Suprapubic skin (tissue), 4 donors: Measurements from ENCODE around the gene UNC93B1. TPM values are rescaled to one million over a fixed set of nuclear protein-coding genes. Genes with fewer than 3 reads are reported as not detected.

Experiments
- DNase-seq, 2 donors: peaks; one replicate each; pipeline ENCODE4 v3.0.0-alpha.2; 2019; ENCODE audit warnings: low spot score in 2 of 2
- H3K27ac ChIP-seq: fragments of 200-600 bp; sonication (generic); one replicate; pipeline ENCODE4 v1.5.1; 2019
- H3K27me3 ChIP-seq: fragments of 200-600 bp; sonication (generic); one replicate; pipeline ENCODE4 v1.5.1; 2019
- H3K36me3 ChIP-seq: fragments of 200-600 bp; sonication (generic); one replicate; pipeline ENCODE4 v1.5.1; 2019
- H3K4me1 ChIP-seq: fragments of 200-600 bp; sonication (generic); one replicate; pipeline ENCODE4 v1.5.1; 2019
- H3K4me3 ChIP-seq: fragments of 200-600 bp; sonication (generic); one replicate; pipeline ENCODE4 v1.5.1; 2019; ENCODE audit warnings: mild to moderate bottlenecking
- H3K9me3 ChIP-seq: fragments of 200-600 bp; sonication (generic); one replicate; pipeline ENCODE4 v1.5.1; 2019
- EP300 ChIP-seq: sonication (generic); formaldehyde crosslinking; IDR thresholded peaks from one replicate; pipeline ENCODE4 v1.6.1; 2017; ENCODE audit warnings: antibody characterized with exemption
- POLR2A ChIP-seq, 2 donors: fragments of 450-650 bp; IDR thresholded peaks; one replicate each; pipeline ENCODE4 v1.6.1; 2017; ENCODE audit warnings: antibody characterized with exemption in 2 of 2, mild to moderate bottlenecking in 2 of 2, moderate library complexity in 2 of 2
- POLR2AphosphoS5 ChIP-seq, 3 donors: sonication (generic); formaldehyde crosslinking; IDR thresholded peaks; one replicate each; pipeline ENCODE4 v1.6.1; 2017; ENCODE audit warnings: antibody characterized with exemption in 3 of 3
- WGBS: methylation state at CpG from one replicate; pipeline ENCODE4 v1.1.5; 2018; 5-methylcytosine and 5-hydroxymethylcytosine counted together
- total RNA-seq, 4 donors: library from RNA; depleted of rRNA; stranded (reverse); fragments of >200 nt; gene quantifications; one replicate each; pipeline ENCODE4 v1.1.0, GENCODE V29; 2016
- TF ChIP-seq, protein P1 (sequence below), 2 donors: fragments of 200-600 bp in 1 of 2; fragments of 450-650 bp in 1 of 2; sonication (generic) in 1 of 2; IDR thresholded peaks; one replicate each; pipeline ENCODE4 v1.5.1; 2016 to 2019; ENCODE audit warnings: antibody characterized with exemption in 2 of 2, mild to moderate bottlenecking in 1 of 2, moderate library complexity in 1 of 2

UNC93B1 gene
- total RNA-seq, 4 donors from 2014 or later, result 22.7 to 34.3 (median 28.1) TPM

DNA sequence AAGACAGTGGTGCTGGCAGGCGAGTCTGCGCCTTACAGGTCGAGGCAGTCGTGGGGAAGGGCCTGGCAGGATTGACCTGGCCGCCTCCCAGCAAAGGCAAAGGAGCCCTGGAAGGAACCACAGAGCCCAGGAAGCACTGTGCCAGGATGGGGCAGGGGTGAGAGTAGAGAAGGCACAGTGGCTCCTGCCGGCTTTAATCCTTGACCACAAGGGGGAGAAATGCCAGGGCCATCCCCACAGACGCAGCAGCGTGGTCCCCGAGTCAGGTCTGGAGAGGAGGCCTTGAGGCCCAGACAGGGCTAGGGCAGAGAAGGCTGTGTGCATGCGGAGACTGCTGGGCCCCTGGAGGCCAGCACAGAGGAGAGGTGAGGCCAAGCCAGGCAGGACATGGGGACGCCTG is 16.7 kb upstream of the UNC93B1 start:
- TF ChIP-seq POLR2AphosphoS5 (IDR thresholded peaks at IDR 0.05) (no peak), POLR2A (IDR thresholded peaks at IDR 0.05) (no peak), EP300 (no peak)
- TF ChIP-seq, protein P1, sequence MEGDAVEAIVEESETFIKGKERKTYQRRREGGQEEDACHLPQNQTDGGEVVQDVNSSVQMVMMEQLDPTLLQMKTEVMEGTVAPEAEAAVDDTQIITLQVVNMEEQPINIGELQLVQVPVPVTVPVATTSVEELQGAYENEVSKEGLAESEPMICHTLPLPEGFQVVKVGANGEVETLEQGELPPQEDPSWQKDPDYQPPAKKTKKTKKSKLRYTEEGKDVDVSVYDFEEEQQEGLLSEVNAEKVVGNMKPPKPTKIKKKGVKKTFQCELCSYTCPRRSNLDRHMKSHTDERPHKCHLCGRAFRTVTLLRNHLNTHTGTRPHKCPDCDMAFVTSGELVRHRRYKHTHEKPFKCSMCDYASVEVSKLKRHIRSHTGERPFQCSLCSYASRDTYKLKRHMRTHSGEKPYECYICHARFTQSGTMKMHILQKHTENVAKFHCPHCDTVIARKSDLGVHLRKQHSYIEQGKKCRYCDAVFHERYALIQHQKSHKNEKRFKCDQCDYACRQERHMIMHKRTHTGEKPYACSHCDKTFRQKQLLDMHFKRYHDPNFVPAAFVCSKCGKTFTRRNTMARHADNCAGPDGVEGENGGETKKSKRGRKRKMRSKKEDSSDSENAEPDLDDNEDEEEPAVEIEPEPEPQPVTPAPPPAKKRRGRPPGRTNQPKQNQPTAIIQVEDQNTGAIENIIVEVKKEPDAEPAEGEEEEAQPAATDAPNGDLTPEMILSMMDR (IDR thresholded peaks at IDR 0.05), result no peak
- no peak overlapping the region for H3K4me3 ChIP-seq

DNA sequence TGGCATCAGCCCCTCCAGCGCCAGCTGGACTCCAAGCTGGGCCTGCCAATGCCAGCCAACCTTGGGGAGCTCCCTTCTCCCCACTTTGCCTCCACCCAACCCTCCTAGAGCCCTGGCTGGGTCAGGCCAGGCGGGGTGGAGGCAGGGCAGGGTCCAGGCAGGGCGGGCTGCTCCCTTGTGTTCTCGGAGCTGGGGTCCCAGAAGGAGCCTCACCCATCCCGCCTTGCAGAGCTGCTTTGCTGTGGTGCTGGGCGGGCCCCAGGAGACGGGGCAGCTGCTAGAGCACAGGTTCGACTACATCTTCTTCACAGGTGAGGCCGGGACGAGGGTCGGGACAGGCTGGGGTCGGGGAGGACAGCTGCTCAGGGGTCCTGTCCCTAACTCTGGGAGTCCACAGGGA is 15.6 kb upstream of the UNC93B1 start:
- Histone ChIP-seq H3K27me3 (no peaks in the 10 kb centered on the region), H3K9me3 (no peaks in the 10 kb centered on the region), H3K4me3 (no peak overlapping the region), H3K36me3 (peaks cover 4% of the 10 kb centered on the region), H3K27ac (no peak overlapping the region), H3K4me1 (peaks cover 25% of the 10 kb centered on the region)
- DNase-seq, result no peak
- 92% methylated on average over 7 of the region's 12 CpGs for WGBS
- TF ChIP-seq EP300 (no peak), POLR2A (IDR thresholded peaks at IDR 0.05) (no peak), POLR2AphosphoS5 (IDR thresholded peaks at IDR 0.05) (no peak)
- TF ChIP-seq, protein P1 (IDR thresholded peaks at IDR 0.05), result no peak

More for the DNA sequence above, 16.7 kb upstream of the UNC93B1 start:
- Histone ChIP-seq H3K36me3 (peaks cover 13% of the 10 kb centered on the region), H3K9me3 (no peaks in the 10 kb centered on the region), H3K27me3 (no peaks in the 10 kb centered on the region), H3K27ac (no peak overlapping the region), H3K4me1 (peaks cover 18% of the 10 kb centered on the region)
- DNase-seq, result no peak
- 43% methylated on average over 11 of the region's 11 CpGs for WGBS

DNA sequence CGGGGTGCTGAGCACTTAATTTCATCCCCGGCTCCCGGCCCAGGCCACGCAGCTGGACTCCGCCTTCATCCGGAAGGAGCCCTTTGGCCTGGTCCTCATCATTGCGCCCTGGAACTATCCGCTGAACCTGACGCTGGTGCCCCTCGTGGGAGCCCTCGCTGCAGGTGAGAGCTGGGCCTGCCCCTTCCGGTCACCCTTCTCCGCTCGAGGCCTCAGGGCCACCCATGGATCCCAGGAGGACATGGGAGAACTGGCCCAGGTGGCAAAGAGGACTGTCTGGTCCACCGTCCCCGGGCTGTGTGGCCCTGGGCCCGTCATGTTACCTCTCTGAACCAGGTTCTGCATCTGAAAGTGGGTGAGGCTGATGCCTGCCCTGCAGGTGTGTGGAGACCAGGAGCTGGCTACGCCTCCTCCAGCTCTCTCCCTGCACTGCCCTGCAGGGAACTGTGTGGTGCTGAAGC is 14.9 kb upstream of the UNC93B1 start:
- Histone ChIP-seq H3K4me1 (peaks cover 32% of the 10 kb centered on the region), H3K36me3 (peaks cover 4% of the 10 kb centered on the region), H3K9me3 (no peaks in the 10 kb centered on the region), H3K27ac (no peak overlapping the region), H3K4me3 (no peak overlapping the region), H3K27me3 (no peaks in the 10 kb centered on the region)
- DNase-seq, result no peak
- 90% methylated on average over 2 of the region's 18 CpGs for WGBS
- TF ChIP-seq POLR2AphosphoS5 (IDR thresholded peaks at IDR 0.05) (no peak), EP300 (no peak), POLR2A (IDR thresholded peaks at IDR 0.05) (no peak)
- TF ChIP-seq, protein P1 (IDR thresholded peaks at IDR 0.05), result no peak

DNA sequence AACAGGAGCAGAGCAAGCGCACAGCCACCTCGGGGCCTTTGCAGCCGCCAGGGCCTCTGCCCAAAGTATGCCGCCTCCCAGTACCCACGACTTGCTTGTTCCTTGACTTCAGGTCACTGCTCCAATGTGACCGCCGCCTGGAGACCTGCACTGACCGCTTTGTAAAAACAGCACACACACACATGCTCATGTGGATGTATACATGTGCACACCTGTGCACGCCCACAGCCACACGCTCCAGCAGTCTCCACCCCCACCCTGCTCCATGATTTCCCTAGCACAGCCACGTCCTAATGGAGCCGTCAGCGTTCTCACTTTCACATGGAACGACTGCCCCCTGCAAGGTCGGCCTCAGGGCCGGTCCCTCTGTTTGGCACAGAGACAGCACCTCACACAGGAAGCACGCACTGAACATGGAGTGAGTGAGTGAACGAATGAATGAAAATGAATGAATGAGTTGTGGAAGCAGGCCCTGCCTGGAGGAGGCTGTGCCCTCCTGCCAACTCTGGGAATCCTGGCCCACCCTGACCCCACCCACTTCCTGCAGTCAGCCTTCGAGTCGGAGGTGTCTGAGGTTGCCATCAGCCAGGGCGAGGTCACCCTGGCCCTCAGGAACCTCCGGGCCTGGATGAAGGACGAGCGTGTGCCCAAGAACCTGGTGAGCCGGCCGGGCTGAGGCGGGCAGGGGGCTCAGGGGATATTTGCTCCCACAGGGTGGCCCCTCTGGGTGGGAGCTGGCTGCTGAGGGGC is 14.3 kb upstream of the UNC93B1 start:
- peaks cover 38% of the 10 kb centered on the region for H3K4me1 ChIP-seq
- no peak overlapping the region for H3K4me3 ChIP-seq
- H3K27ac ChIP-seq, result no peak overlapping the region
- WGBS, result 74% methylated on average over 18 of the region's 27 CpGs
- no peaks in the 10 kb centered on the region for H3K36me3 ChIP-seq
- DNase-seq, result no peak
- H3K27me3 ChIP-seq, result no peaks in the 10 kb centered on the region
- no peaks in the 10 kb centered on the region for H3K9me3 ChIP-seq
- TF ChIP-seq EP300, result no peak
- no peak for TF ChIP-seq POLR2AphosphoS5 (IDR thresholded peaks at IDR 0.05)
- TF ChIP-seq, protein P1 (IDR thresholded peaks at IDR 0.05), result no peak
- no peak for TF ChIP-seq POLR2A (IDR thresholded peaks at IDR 0.05)

DNA sequence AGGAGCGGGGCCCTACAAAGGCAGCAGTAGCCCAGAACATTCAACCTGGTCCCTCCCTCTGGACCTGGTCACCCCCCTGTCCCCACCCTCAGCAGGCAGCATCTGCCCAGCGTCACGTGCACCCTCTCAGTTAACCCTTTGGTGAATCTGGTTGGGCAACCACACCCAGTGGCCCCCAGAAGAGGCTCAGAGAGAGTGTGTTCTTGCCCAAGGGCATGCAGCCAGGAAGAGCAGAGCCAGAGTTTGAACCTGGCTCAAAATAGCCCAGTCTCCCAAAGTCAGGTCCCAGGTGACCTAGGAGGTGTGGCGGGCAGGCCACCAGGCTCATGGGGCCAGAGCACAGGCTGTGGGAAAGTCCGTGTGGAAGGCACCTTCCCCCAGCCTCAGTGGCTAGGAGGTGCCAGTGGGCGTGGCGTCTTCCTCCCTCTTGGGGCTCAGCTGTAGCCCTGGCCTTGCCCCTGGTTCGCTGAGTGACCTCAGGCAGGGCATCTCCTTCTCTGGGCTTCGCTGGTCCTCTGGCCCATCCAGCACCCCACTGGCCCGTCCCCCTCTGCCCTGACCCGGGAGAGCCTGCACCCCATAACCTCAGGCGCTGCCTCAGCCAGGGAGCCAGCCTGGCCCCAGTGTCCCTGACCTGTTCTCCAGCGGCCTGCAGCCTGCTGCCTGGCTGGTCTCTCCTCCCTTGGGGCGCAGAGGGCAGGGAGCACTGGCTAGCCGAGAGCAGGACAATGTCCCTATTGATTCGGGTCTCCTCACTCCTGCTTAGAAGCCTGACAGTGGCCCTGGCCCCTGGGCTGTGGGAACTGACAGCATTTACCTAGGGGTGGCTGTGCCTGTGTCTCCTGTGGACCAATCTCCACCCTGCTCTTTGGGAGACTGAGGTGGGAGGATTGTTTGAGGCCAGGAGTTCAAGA is 13.3 kb upstream of the UNC93B1 start:
- Histone ChIP-seq H3K27me3 (no peaks in the 10 kb centered on the region), H3K4me3 (no peak overlapping the region), H3K4me1 (peaks cover 45% of the 10 kb centered on the region), H3K9me3 (no peaks in the 10 kb centered on the region), H3K36me3 (no peaks in the 10 kb centered on the region), H3K27ac (no peak overlapping the region)
- TF ChIP-seq EP300 (no peak), POLR2A (IDR thresholded peaks at IDR 0.05) (no peak), POLR2AphosphoS5 (IDR thresholded peaks at IDR 0.05) (no peak)
- TF ChIP-seq, protein P1 (IDR thresholded peaks at IDR 0.05), result no peak
- DNase-seq, result no peak
- WGBS, result 64% methylated on average over 8 of the region's 16 CpGs
